Renal cortical epithelial cell (primary cell): ENCODE results near the gene KCNQ4. TPM values are rescaled to one million over a fixed set of nuclear protein-coding genes. Genes with fewer than 3 reads are reported as not detected.
A peak's percentile ranks its signal among the peaks of the same experiment; 100 is the strongest.

ENCODE experiments used
- DNase-seq: peaks from one replicate; pipeline ENCODE4 v3.0.0-alpha.2; 2011; ENCODE audit warnings: low read depth
- total RNA-seq: library from RNA; depleted of rRNA; stranded (reverse); fragments of >200 nt; gene quantifications from 2 replicates; pipeline ENCODE4 v1.2.3, GENCODE V29; 2014

KCNQ4 gene
- total RNA-seq, 1 donor from 2014 or later, result 0.20 TPM

GRCh38 chr1:40794974-40795715 is 11.6 kb downstream of the KCNQ4 start:
- DNase-seq, result no peak

- DNase-seq, result no peak
Measured at GRCh38 chr1:40795811-40796586, 12.4 kb downstream of the KCNQ4 start.

- no peak for DNase-seq
Measured at GRCh38 chr1:40796939-40797667, 13.5 kb downstream of the KCNQ4 start.

GRCh38 chr1:40797668-40798010 is 14.1 kb downstream of the KCNQ4 start:
- no peak for DNase-seq

GRCh38 chr1:40798366-40799281 is 15.0 kb downstream of the KCNQ4 start:
- no peak for DNase-seq

- peak; percentile 23 for DNase-seq
Measured at GRCh38 chr1:40799351-40799867, 15.8 kb downstream of the KCNQ4 start.

- no peak for DNase-seq
Measured at GRCh38 chr1:40801742-40802077, 18.1 kb downstream of the KCNQ4 start.

- peak; percentile 43 for DNase-seq
Measured at GRCh38 chr1:40802078-40802741, 18.6 kb downstream of the KCNQ4 start.

- DNase-seq, result no peak
Measured at GRCh38 chr1:40802742-40803113, 19.1 kb downstream of the KCNQ4 start.

- no peak for DNase-seq
Measured at GRCh38 chr1:40803447-40803846, 19.9 kb downstream of the KCNQ4 start.

- peak; percentile 44 for DNase-seq
Measured at GRCh38 chr1:40803902-40804301, 20.3 kb downstream of the KCNQ4 start.

- DNase-seq, result no peak
Measured at GRCh38 chr1:40806240-40806639, 22.7 kb downstream of the KCNQ4 start.

GRCh38 chr1:40806731-40807695 is 23.4 kb downstream of the KCNQ4 start:
- DNase-seq, result no peak

GRCh38 chr1:40808002-40808401 is 24.4 kb downstream of the KCNQ4 start:
- DNase-seq, result no peak

- no peak for DNase-seq
Measured at GRCh38 chr1:40808444-40808843, 24.9 kb downstream of the KCNQ4 start.

- no peak for DNase-seq
Measured at GRCh38 chr1:40808909-40809308, 25.3 kb downstream of the KCNQ4 start.

- no peak for DNase-seq
Measured at GRCh38 chr1:40810927-40811326, 27.3 kb downstream of the KCNQ4 start.

- no peak for DNase-seq
Measured at GRCh38 chr1:40815420-40815819, 31.8 kb downstream of the KCNQ4 start.

GRCh38 chr1:40817791-40818263 is 34.2 kb downstream of the KCNQ4 start:
- no peak for DNase-seq
